Adrenal gland (tissue), 12 donors: Measurements from ENCODE around the gene CHTF18. TPM values are rescaled to one million over a fixed set of nuclear protein-coding genes. Genes with fewer than 3 reads are reported as not detected.

Experiments
- DNase-seq, 7 donors: peaks; one replicate each; pipeline ENCODE4 v3.0.0-alpha.2; 2019 to 2020
- H3K27ac ChIP-seq, 5 donors: fragments of 200-600 bp; sonication (generic) in 4 of 5; 1 replicate in 3 of 5; 2 replicates in 2 of 5; pipeline versions ENCODE4 v1.5.1 to v1.8.0; 2016 to 2020; ENCODE audit warnings: mild to moderate bottlenecking in 1 of 5
- H3K27me3 ChIP-seq: fragments of 200-600 bp; 2 replicates; pipeline ENCODE4 v1.8.0; 2021
- H3K36me3 ChIP-seq, 2 donors: fragments of 200-600 bp; replicated peaks in 1 of 2; 1 replicate in 1 of 2; 2 replicates in 1 of 2; pipeline versions ENCODE4 v1.5.1 to v1.8.0; 2018 to 2022
- H3K4me1 ChIP-seq, 2 donors: fragments of 200-600 bp; replicated peaks in 1 of 2; 1 replicate in 1 of 2; 2 replicates in 1 of 2; pipeline versions ENCODE4 v1.5.1 to v1.8.0; 2018 to 2021
- H3K4me3 ChIP-seq, 4 donors: fragments of 200-600 bp; sonication (generic) in 3 of 4; one replicate each; pipeline ENCODE4 v1.5.1; 2016 to 2018
- H3K9me3 ChIP-seq, 3 donors: fragments of 200-600 bp; sonication (generic) in 1 of 3; replicated peaks in 1 of 3; 1 replicate in 2 of 3; 2 replicates in 1 of 3; pipeline versions ENCODE4 v1.5.1 to v1.8.0; 2016 to 2021
- CTCF ChIP-seq, 6 experiments: fragments of 450-650 bp in 4 of 6; fragments of 200-600 bp in 2 of 6; sonication (generic) in 1 of 6; IDR thresholded peaks; 1 replicate in 5 of 6; 2 replicates in 1 of 6; pipeline versions ENCODE4 v1.5.1 to v1.8.0; 2016 to 2021; ENCODE audit warnings: antibody characterized with exemption in 6 of 6, mild to moderate bottlenecking in 2 of 6, moderate library complexity in 1 of 6
- POLR2A ChIP-seq, 2 donors: fragments of 450-650 bp; IDR thresholded peaks; one replicate each; pipeline ENCODE4 v1.6.1; 2017; ENCODE audit warnings: antibody characterized with exemption in 2 of 2, mild to moderate bottlenecking in 2 of 2, moderate library complexity in 1 of 2
- WGBS, 4 donors: extraction: QIAGEN DNeasy Blood & Tissue Kit in 2 of 4; methylation state at CpG; one replicate each; pipeline versions ENCODE4 v1.1.5 to v1.1.7; 2013 to 2017; 5-methylcytosine and 5-hydroxymethylcytosine counted together
- intact Hi-C, 2 donors: fragments of 100-400 bp; cut with DNase I; formaldehyde crosslinking; loops; one replicate each; pipeline versions ENCODE4 v1.14.1 to v1.15.0; 2022 to 2023
- polyA plus RNA-seq, 3 donors: library from polyadenylated mRNA; stranded (reverse); fragments of 200-250 nt in 2 of 3; fragments of 350-450 nt in 1 of 3; fragmentation: Illumina TruSeq in 1 of 3; extraction: RNeasy Lipid Tissue Mini Kit (QIAGEN cat#74804) in 1 of 3; gene quantifications; one replicate each; pipeline ENCODE4 v1.2.3, GENCODE V29; 2013 to 2014
- total RNA-seq, 9 donors: library from RNA; depleted of rRNA in 4 of 9; stranded (reverse); fragments of >200 nt in 4 of 9; fragments of 120-200 nt in 1 of 9; fragmentation: NEBNext Ultra II Directional in 1 of 9; extraction: Animal tissue kit (Norgen Biotek cat#: 25700) in 1 of 9; gene quantifications; one replicate each; pipeline versions ENCODE4 v1.1.0 to v1.2.4, GENCODE V29; 2013 to 2023
- donor health status: healthy with polysubstance abuse.
- donor health status: Bipolar disorder and iron deficiency.
- donor health status: DM: yes; HTN: yes; CAD: no.
- donor health status: DM: no; HTN: no; CAD: no.
- donor health status: DM: no; HTN: no; CAD: no.
- donor health status: DM: yes; HTN: yes; CAD: no.

The CHTF18 gene
- total and polyA plus RNA-seq, 12 donors, result 0.29 to 69.8 (median 11.4) TPM

- no peak for DNase-seq
- WGBS, 4 donors, result 84 to 92% (median 85%) methylated on average over 11 to 17 of the region's 17 CpGs
- no peaks in the 10 kb centered on the region for H3K36me3 ChIP-seq
- H3K4me3 ChIP-seq, result no peak overlapping the region
- no peaks in the 10 kb centered on the region for H3K9me3 ChIP-seq
- no peak overlapping the region for H3K27ac ChIP-seq
- intact Hi-C loops, result no loop called here
- TF ChIP-seq CTCF (IDR thresholded peaks at IDR 0.05) (no peak), POLR2A (IDR thresholded peaks at IDR 0.05) (no peak)
- H3K4me1 ChIP-seq, result peaks cover 8 to 11% of the 10 kb centered on the region in 2 donors
- H3K27me3 ChIP-seq, result no peaks in the 10 kb centered on the region
Observed at GRCh38 chr16:828891-829290, 40.5 kb downstream of the CHTF18 start.

- Histone ChIP-seq H3K27me3 (no peaks in the 10 kb centered on the region), H3K27ac (no peak overlapping the region), H3K36me3 (no peaks in the 10 kb centered on the region), H3K9me3 (no peaks in the 10 kb centered on the region), H3K4me1 (peaks cover 4 to 5% of the 10 kb centered on the region in 2 donors), H3K4me3 (no peak overlapping the region)
- no peak for TF ChIP-seq CTCF (IDR thresholded peaks at IDR 0.05)
- no peak for TF ChIP-seq POLR2A (IDR thresholded peaks at IDR 0.05)
- intact Hi-C loops, result no loop called here
- WGBS, 4 donors, result 89 to 92% (median 92%) methylated on average over 34 to 43 of the region's 43 CpGs
- no peak for DNase-seq
Observed at GRCh38 chr16:830107-830870, 41.9 kb downstream of the CHTF18 start.

GRCh38 chr16:830871-831570 lies 42.6 kb downstream of the CHTF18 start:
- Histone ChIP-seq H3K27ac (no peak overlapping the region), H3K9me3 (no peaks in the 10 kb centered on the region), H3K4me3 (no peak overlapping the region), H3K36me3 (no peaks in the 10 kb centered on the region), H3K4me1 (no peaks in the 10 kb centered on the region), H3K27me3 (no peaks in the 10 kb centered on the region)
- intact Hi-C loops, result no loop called here
- no peak for DNase-seq
- 60 to 67% (median 65%) methylated on average over 22 to 24 of the region's 24 CpGs for WGBS, 4 donors
- TF ChIP-seq POLR2A (IDR thresholded peaks at IDR 0.05) (no peak), CTCF (IDR thresholded peaks at IDR 0.05) (no peak)

- intact Hi-C loops, result no loop called here
- no peak overlapping the region for H3K27ac ChIP-seq
- TF ChIP-seq CTCF (IDR thresholded peaks at IDR 0.05) (no peak), POLR2A (IDR thresholded peaks at IDR 0.05) (no peak)
- WGBS, 4 donors, result 68 to 78% (median 73%) methylated on average over 8 to 27 of the region's 27 CpGs
- H3K4me1 ChIP-seq, result no peaks in the 10 kb centered on the region
- no peaks in the 10 kb centered on the region for H3K36me3 ChIP-seq
- no peaks in the 10 kb centered on the region for H3K27me3 ChIP-seq
- no peaks in the 10 kb centered on the region for H3K9me3 ChIP-seq
- no peak overlapping the region for H3K4me3 ChIP-seq
- DNase-seq, result no peak
Observed at GRCh38 chr16:831571-832413, 43.4 kb downstream of the CHTF18 start.
